Choroid plexus epithelial cell (primary cell): ENCODE measurements around the gene PLA2G2F.

Source experiments
- DNase-seq: peaks from one replicate; pipeline ENCODE4 v3.0.0-alpha.2; 2010; ENCODE audit warnings: low read depth
- H3K4me3 ChIP-seq: 2 replicates; pipeline ENCODE4 v1.5.1; 2011; ENCODE audit warnings: low read depth, mild to moderate bottlenecking, control low read depth, low read length, moderate library complexity
- TF ChIP-seq, protein P1 (sequence below): conservative IDR thresholded peaks from 2 replicates; pipeline ENCODE4 v1.5.1; 2011; ENCODE audit warnings: low read depth, mild to moderate bottlenecking, control low read depth, inconsistent platforms, low read length, moderate library complexity

The PLA2G2F gene

DNA sequence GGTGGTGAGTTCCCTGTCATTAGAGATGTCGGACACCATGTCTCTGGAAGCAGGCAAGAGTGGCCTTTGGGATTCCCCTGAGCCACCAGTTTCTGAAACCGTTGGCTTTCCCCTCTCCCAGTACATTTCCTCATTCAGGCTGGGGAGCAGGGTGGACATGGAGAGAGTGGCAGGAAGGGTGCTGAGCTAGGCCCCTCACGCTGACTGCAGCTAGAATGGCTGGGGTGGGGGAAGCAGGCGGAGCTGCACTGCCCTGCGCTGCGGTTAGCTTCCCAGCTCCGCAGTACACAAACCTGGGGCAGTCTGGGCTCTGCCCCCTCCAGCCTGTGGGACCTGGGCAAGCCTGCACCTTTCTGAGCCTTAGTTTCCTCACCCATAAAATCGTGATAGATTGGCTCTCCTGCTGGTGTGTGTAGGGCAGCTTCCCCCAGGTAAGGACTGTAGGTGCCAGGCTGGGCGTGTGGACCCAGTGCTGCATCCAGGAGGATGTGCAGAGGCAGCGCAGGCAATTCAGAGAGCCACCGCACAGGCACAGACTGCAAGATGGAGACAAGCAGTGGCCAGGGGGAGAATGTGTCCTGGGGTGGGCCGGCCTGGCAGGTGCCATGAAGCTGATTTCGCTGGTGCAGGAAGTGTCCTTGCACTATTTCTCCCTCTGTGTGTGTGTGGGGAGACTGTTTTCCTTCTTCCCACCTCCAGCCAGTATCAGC is 3.0 kb downstream of the PLA2G2F start:
- no peak overlapping the region for H3K4me3 ChIP-seq
- no peak for DNase-seq
- TF ChIP-seq, protein P1, sequence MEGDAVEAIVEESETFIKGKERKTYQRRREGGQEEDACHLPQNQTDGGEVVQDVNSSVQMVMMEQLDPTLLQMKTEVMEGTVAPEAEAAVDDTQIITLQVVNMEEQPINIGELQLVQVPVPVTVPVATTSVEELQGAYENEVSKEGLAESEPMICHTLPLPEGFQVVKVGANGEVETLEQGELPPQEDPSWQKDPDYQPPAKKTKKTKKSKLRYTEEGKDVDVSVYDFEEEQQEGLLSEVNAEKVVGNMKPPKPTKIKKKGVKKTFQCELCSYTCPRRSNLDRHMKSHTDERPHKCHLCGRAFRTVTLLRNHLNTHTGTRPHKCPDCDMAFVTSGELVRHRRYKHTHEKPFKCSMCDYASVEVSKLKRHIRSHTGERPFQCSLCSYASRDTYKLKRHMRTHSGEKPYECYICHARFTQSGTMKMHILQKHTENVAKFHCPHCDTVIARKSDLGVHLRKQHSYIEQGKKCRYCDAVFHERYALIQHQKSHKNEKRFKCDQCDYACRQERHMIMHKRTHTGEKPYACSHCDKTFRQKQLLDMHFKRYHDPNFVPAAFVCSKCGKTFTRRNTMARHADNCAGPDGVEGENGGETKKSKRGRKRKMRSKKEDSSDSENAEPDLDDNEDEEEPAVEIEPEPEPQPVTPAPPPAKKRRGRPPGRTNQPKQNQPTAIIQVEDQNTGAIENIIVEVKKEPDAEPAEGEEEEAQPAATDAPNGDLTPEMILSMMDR, result no peak

DNA sequence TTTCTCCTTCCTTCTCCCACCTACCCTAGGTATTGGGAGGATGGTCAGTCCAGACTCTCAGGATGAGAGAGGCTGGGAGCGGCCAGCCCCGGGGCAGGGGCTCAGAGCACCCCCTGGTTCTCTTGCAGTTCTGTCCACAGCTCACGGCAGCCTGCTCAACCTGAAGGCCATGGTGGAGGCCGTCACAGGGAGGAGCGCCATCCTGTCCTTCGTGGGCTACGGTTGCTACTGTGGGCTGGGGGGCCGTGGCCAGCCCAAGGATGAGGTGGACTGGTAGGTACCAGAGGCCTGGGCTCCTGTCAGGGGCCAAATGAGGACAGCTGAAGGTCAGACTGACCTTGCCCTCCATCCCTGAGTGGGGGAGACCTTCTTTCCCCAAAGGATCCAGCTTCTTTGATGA is 4.2 kb downstream of the PLA2G2F start:
- no peak for DNase-seq
- TF ChIP-seq, protein P1, result no peak
- H3K4me3 ChIP-seq, result no peak overlapping the region

DNA sequence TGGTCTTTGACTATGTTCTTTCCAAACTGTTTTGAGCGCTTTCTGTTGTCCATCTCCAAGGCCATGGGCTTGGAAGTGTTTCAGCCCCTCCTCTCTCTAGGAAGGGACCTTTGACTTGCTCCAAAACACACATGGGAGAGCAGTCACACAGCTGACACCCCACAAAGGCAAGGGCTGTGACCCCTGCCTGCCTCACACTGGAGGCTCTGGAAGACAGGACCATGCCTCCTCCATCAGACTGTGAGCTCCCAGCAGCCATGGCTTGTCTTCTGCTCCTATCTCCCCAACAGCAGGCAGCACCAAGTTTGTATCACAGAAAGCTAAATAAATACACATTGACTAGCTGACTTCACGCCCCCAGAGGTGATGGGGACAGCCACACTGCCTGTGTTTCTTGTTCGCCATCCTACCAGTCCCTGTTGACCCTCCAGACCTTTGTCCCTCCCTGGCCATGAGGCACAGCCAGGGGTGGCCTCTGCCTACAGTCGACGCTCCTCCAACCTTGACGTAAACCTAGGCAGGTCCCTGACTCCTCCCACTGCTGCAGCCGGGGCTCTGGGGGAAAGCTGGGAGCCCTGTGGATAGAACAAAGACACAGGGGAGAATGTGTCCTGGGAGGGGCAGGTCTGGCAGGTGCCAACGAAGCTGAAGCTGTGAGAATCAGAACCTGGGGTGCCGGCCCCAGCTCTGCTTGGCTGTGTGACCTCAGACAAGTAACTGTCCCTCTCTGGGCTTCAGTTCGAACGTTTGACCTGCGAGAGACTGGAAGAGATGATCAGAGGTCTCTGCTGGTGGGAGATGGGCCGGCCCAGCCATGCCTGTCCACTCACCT is 4.8 kb downstream of the PLA2G2F start:
- TF ChIP-seq, protein P1, result no peak
- no peak overlapping the region for H3K4me3 ChIP-seq
- no peak for DNase-seq

DNA sequence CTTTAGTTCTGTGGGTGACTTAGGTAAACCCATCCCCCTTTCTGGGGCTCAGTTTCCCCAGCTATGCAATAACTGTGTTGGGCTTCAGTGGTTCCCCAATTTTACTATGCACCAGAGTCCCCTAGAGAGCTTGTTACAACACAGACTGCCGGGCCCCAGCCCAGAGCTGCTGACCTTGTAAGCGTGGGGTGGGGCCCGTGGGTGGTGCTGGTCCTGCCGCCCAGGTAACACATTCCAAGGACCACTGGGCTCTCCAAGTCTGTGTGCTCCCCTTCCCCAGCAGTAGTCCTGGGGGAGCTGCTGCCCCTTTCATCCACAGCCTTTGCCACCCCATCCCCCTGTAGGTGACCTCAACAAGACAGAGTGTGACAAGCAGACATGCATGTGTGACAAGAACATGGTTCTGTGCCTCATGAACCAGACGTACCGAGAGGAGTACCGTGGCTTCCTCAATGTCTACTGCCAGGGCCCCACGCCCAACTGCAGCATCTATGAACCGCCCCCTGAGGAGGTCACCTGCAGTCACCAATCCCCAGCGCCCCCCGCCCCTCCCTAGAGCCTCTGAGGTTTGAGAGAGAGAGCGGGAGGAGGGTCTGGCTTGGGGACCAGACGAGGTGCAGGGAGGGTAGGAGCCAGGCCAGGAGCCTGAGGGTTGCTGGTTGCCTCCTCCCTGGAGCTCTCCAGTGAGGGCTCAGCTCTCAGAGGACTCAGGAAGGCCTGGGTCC is 8.9 kb downstream of the PLA2G2F start:
- TF ChIP-seq, protein P1, result no peak
- DNase-seq, result no peak

DNA sequence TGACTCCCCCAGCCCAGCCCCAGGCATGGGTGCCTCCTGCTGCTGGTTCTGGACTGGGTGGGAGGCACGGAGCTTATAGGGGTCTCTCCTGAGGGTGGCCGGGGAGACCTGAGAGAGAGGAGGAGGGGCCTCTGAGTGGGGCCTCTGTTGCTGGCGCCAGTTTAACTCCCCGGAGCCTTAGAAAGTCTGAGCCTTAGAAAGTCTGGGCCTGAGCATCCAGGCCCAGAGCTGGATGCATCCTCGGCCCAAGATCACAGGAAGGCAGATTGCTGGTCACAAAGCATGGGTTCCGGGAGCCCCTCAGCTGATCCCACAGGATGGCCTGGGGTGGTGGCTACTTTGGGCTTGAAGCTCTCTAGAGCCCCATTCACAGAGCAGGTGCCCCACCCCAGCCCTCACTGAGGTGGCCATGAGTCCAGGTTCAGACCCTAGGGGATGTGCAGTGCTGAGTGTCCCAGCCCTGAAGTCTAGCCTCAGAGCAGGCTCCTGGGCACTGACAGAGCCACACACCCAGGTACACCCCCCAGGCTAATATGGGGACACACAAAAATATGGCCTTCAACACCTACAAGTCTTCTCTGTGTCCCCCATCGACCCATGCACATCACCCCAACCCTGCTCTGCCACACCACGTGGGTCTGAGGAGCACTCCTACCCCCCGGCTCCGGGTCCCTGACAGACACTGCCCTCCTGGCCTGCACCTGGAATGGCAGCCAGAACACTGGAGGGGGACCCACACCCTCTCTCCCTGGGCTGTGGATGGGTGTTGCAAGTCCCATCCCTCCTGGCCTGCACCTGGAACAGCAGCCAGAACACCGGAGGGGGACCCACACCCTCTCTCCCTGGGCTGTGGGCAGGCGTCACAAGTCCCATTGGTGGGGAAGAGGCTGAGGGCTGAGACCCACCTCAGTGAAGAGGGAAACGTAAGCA is 9.7 kb downstream of the PLA2G2F start:
- TF ChIP-seq, protein P1, result no peak
- no peak overlapping the region for H3K4me3 ChIP-seq
- DNase-seq, result no peak

More for the DNA sequence above, 8.9 kb downstream of the PLA2G2F start:
- H3K4me3 ChIP-seq, result no peak overlapping the region

DNA sequence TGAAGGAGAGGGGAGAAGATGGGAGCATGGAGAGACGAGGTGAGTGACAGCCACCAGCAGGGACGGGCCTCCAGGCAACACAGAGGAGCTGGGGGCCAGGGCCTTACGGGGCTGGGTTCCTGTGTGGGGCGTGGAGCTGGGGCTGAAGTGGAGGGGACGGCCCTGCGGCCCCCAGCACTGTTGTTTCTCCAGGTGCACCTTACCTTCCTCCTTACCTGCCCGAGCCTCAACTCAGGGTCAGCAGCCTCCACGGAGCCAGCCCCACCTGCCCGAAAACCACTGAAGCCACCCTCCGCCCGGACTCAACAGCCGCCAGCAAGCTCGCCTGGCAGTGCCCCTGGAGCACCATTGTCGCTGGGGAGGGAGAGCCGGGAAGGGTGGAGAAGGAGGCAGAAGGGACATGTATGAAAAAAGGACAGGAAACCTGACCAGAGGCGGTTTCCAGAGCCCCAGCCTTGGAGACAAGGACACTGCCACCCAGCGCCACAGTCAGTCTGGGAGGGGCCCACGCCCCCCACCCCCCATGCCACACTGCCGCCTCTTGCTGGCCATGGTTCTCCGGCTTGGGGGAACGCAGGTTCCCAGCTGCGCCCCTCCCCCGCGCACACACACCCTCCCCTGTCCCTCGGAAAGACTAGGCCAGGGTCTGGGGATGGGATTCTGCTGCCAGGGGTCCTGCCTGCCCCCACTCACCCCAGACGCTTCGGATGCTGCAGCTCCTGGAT is 10.6 kb downstream of the PLA2G2F start:
- no peak overlapping the region for H3K4me3 ChIP-seq
- TF ChIP-seq, protein P1, result no peak
- no peak for DNase-seq
